T-cell (primary cell): Measurements from ENCODE around the gene FAM234A. TPM values are rescaled to one million over a fixed set of nuclear protein-coding genes. Genes with fewer than 3 reads are reported as not detected.

ENCODE experiments used
- ATAC-seq, 4 experiments: fragments of 200-7000 bp in 3 of 4; fragments of 150-1000 bp in 1 of 4; cut with Tn5 transposase; replicated peaks in 1 of 4; 1 replicate in 3 of 4; 2 replicates in 1 of 4; pipeline ENCODE4 v1.10.0; 2021; ENCODE audit warnings: moderate library complexity in 3 of 4, mild to moderate bottlenecking in 2 of 4, moderate number of reproducible peaks in 1 of 4
- CTCF ChIA-PET, 2 donors: fragments of 300-600 bp; sonication (Branson Sonifier 250); formaldehyde crosslinking; loops; one replicate each; lab custom pipeline; 2022; ENCODE audit warnings: antibody characterized with exemption in 2 of 2; lab: Charles Lee
- POLR2A ChIA-PET, 2 donors: fragments of 300-600 bp; sonication (Branson Sonifier 250); formaldehyde crosslinking; loops; one replicate each; lab custom pipeline; 2022; ENCODE audit warnings: antibody characterized with exemption in 2 of 2; lab: Charles Lee
- DNase-seq, 35 experiments: peaks; one replicate each; pipeline versions ENCODE4 v3.0.0 to v3.0.0-alpha.2; 2013 to 2023
- H3K27ac ChIP-seq: one replicate; pipeline ENCODE4 v1.5.1; 2013; ENCODE audit warnings: low read length
- H3K27me3 ChIP-seq, 2 experiments: replicated peaks in 1 of 2; 1 replicate in 1 of 2; 2 replicates in 1 of 2; pipeline versions ENCODE4 v1.6.1 to v1.7.0; 2013; ENCODE audit warnings: low read length in 1 of 2, mixed read lengths in 1 of 2; ENCODE audit not compliant: control insufficient read depth in 2 of 2, insufficient read depth in 2 of 2; ENCODE audit errors: extremely low read depth in 1 of 2
- H3K36me3 ChIP-seq, 2 donors: 1 replicate in 1 of 2; 2 replicates in 1 of 2; pipeline versions ENCODE4 v1.6.1 to v1.7.0; 2013; ENCODE audit warnings: low read length in 1 of 2; ENCODE audit not compliant: control insufficient read depth in 2 of 2, insufficient read depth in 1 of 2; ENCODE audit errors: extremely low read depth in 1 of 2
- H3K4me1 ChIP-seq, 2 experiments: 1 replicate in 1 of 2; 2 replicates in 1 of 2; pipeline versions ENCODE4 v1.6.1 to v1.7.0; 2013; ENCODE audit warnings: low read length in 2 of 2, mixed read lengths in 1 of 2; ENCODE audit not compliant: insufficient read depth in 2 of 2, control insufficient read depth in 1 of 2; ENCODE audit errors: extremely low read depth in 1 of 2
- H3K4me3 ChIP-seq, 2 donors: 1 replicate in 1 of 2; 2 replicates in 1 of 2; pipeline versions ENCODE4 v1.5.1 to v1.7.0; 2013; ENCODE audit warnings: mild to moderate bottlenecking in 2 of 2, low read length in 1 of 2, moderate library complexity in 1 of 2; ENCODE audit not compliant: control insufficient read depth in 1 of 2; ENCODE audit errors: extremely low read depth in 1 of 2
- H3K9me3 ChIP-seq: 2 replicates; pipeline ENCODE4 v1.7.0; 2013
- H3K27ac Mint-ChIP-seq, 2 donors: one replicate each; pipeline ENCODE4 v1.8.0; 2020 to 2021; ENCODE audit warnings: mild to moderate bottlenecking in 2 of 2, mixed read lengths in 2 of 2
- H3K27me3 Mint-ChIP-seq, 2 donors: one replicate each; pipeline ENCODE4 v1.8.0; 2021 to 2022; ENCODE audit warnings: mixed read lengths in 2 of 2
- H3K36me3 Mint-ChIP-seq: one replicate; pipeline ENCODE4 v1.8.0; 2021; ENCODE audit warnings: mixed read lengths
- H3K4me1 Mint-ChIP-seq, 3 donors: one replicate each; pipeline ENCODE4 v1.8.0; 2020 to 2022; ENCODE audit warnings: mixed read lengths in 3 of 3, mild to moderate bottlenecking in 1 of 3
- H3K4me3 Mint-ChIP-seq, 3 donors: one replicate each; pipeline ENCODE4 v1.8.0; 2020 to 2022; ENCODE audit warnings: mild to moderate bottlenecking in 3 of 3, mixed read lengths in 3 of 3, moderate library complexity in 3 of 3
- H3K9me3 Mint-ChIP-seq, 3 donors: one replicate each; pipeline ENCODE4 v1.8.0; 2020 to 2022; ENCODE audit warnings: mixed read lengths in 3 of 3
- WGBS: methylation state at CpG from one replicate; pipeline ENCODE4 v1.1.5; 2013; ENCODE audit warnings: missing lambda C conversion rate; ENCODE audit not compliant: insufficient coverage; 5-methylcytosine and 5-hydroxymethylcytosine counted together
- total RNA-seq, 35 experiments: library from RNA in 6 of 35; stranded (reverse) in 6 of 35; fragments of 120-200 nt in 1 of 35; gene quantifications; one replicate each; pipeline versions ENCODE4 v1.2.1 to v1.2.4 and lab custom pipeline; 2013 to 2026

The FAM234A gene
- total RNA-seq, 5 donors from 2014 or later (not counting 1 experiment from before 2014, with no cell fraction given), result 31.6 to 38.2 (median 36.1) TPM

- H3K27ac Mint-ChIP-seq, result no peak within 1 kb of the TSS
- H3K9me3 Mint-ChIP-seq, result no peaks in the 10 kb centered on the region
- peaks cover 16 to 23% of the 10 kb centered on the region in 2 donors for H3K27me3 Mint-ChIP-seq
- H3K27me3 ChIP-seq, result peaks cover 0 to 62% of the 10 kb centered on the region in 2 experiments
- peaks cover 8 to 16% (median 10%) of the 10 kb centered on the region in 3 donors for H3K4me1 Mint-ChIP-seq
- H3K4me3 Mint-ChIP-seq, result peak within 1 kb of the TSS in 2 of 3 donors; percentile 39 to 55
- POLR2A ChIA-PET, result no interaction called here
- ATAC-seq (peak in 2 of 4 experiments; percentile 27 to 33), DNase-seq (peak in 1 of 35 experiments; percentile 16)
- no peak within 1 kb of the TSS for H3K4me3 ChIP-seq
- no peaks in the 10 kb centered on the region for H3K36me3 Mint-ChIP-seq
- H3K4me1 ChIP-seq, result peaks cover 0 to 30% of the 10 kb centered on the region in 2 experiments
- no peak within 1 kb of the TSS for H3K27ac ChIP-seq
- no peaks in the 10 kb centered on the region for H3K36me3 ChIP-seq
- H3K9me3 ChIP-seq, result no peaks in the 10 kb centered on the region
- CTCF ChIA-PET, result no interaction called here
- WGBS, result under 1% methylated on average over 51 of the region's 54 CpGs
These were observed 45.9 kb downstream of the FAM234A start, which contains the start of gene ARHGDIG for GRCh38 chr16:280552-280951. Gene ARHGDIG (plus strand): TSS chr16:280591. CDS start chr16:280681, 90 bp downstream.

GRCh38 chr16:280991-281659 is 46.5 kb downstream of the FAM234A start:
- DNase-seq (no peak), ATAC-seq (no peak)
- peak overlapping the region in 2 of 3 donors; percentile 39 to 40 for H3K4me3 Mint-ChIP-seq
- H3K27ac Mint-ChIP-seq, result no peak overlapping the region
- no peaks in the 10 kb centered on the region for H3K9me3 Mint-ChIP-seq
- CTCF ChIA-PET, result no interaction called here
- no peak overlapping the region for H3K27ac ChIP-seq
- no peak overlapping the region for H3K4me3 ChIP-seq
- WGBS, result 54% methylated on average over 22 of the region's 27 CpGs
- no peaks in the 10 kb centered on the region for H3K36me3 ChIP-seq
- H3K4me1 Mint-ChIP-seq, result peaks cover 8 to 15% (median 9%) of the 10 kb centered on the region in 3 donors
- H3K9me3 ChIP-seq, result no peaks in the 10 kb centered on the region
- POLR2A ChIA-PET, result no interaction called here
- H3K27me3 ChIP-seq, result peaks cover 0 to 59% of the 10 kb centered on the region in 2 experiments
- H3K4me1 ChIP-seq, result peaks cover 0 to 28% of the 10 kb centered on the region in 2 experiments
- H3K36me3 Mint-ChIP-seq, result no peaks in the 10 kb centered on the region
- peaks cover 15 to 23% of the 10 kb centered on the region in 2 donors for H3K27me3 Mint-ChIP-seq

GRCh38 chr16:281660-282255 is 47.1 kb downstream of the FAM234A start:
- H3K4me3 ChIP-seq, result no peak overlapping the region
- H3K4me1 Mint-ChIP-seq, result peaks cover 7 to 12% (median 8%) of the 10 kb centered on the region in 3 donors
- no peaks in the 10 kb centered on the region for H3K9me3 ChIP-seq
- ATAC-seq (no peak), DNase-seq (no peak)
- H3K27ac ChIP-seq, result no peak overlapping the region
- 85% methylated on average over 22 of the region's 25 CpGs for WGBS
- H3K36me3 ChIP-seq, result peaks cover 1 to 2% of the 10 kb centered on the region in 2 donors
- H3K27me3 ChIP-seq, result peaks cover 0 to 53% of the 10 kb centered on the region in 2 experiments
- peaks cover 10 to 17% of the 10 kb centered on the region in 2 donors for H3K27me3 Mint-ChIP-seq
- H3K4me1 ChIP-seq, result peaks cover 0 to 28% of the 10 kb centered on the region in 2 experiments
- peaks cover 4% of the 10 kb centered on the region for H3K36me3 Mint-ChIP-seq
- ChIA-PET CTCF (no interaction called here), POLR2A (no interaction called here)
- H3K4me3 Mint-ChIP-seq, result peak overlapping the region in 1 of 3 donors; percentile 40
- H3K9me3 Mint-ChIP-seq, result no peaks in the 10 kb centered on the region
- no peak overlapping the region for H3K27ac Mint-ChIP-seq

GRCh38 chr16:282491-282890 is 47.9 kb downstream of the FAM234A start:
- Mint-ChIP-seq H3K27me3 (peaks cover 5 to 11% of the 10 kb centered on the region in 2 donors), H3K4me3 (no peak overlapping the region), H3K36me3 (peaks cover 9% of the 10 kb centered on the region), H3K9me3 (no peaks in the 10 kb centered on the region), H3K27ac (no peak overlapping the region), H3K4me1 (peaks cover 7 to 12% (median 8%) of the 10 kb centered on the region in 3 donors)
- no peak overlapping the region for H3K4me3 ChIP-seq
- H3K27ac ChIP-seq, result no peak overlapping the region
- H3K27me3 ChIP-seq, result peaks cover 0 to 46% of the 10 kb centered on the region in 2 experiments
- CTCF ChIA-PET, result no interaction called here
- DNase-seq (no peak), ATAC-seq (no peak)
- 89% methylated on average over 15 of the region's 22 CpGs for WGBS
- no peaks in the 10 kb centered on the region for H3K9me3 ChIP-seq
- POLR2A ChIA-PET, result no interaction called here
- H3K36me3 ChIP-seq, result peaks cover 4% of the 10 kb centered on the region in 2 donors
- H3K4me1 ChIP-seq, result peaks cover 0 to 28% of the 10 kb centered on the region in 2 experiments

GRCh38 chr16:283033-283805 is 48.6 kb downstream of the FAM234A start, which contains the start of gene PDIA2:
Gene PDIA2 (plus strand): TSS chr16:283164. CDS start chr16:283170, 6 bp downstream.
- Mint-ChIP-seq H3K27ac (no peak within 1 kb of the TSS), H3K4me3 (no peak within 1 kb of the TSS), H3K9me3 (no peaks in the 10 kb centered on the region), H3K4me1 (peaks cover 7 to 12% (median 8%) of the 10 kb centered on the region in 3 donors), H3K27me3 (peaks cover 5 to 11% of the 10 kb centered on the region in 2 donors), H3K36me3 (peaks cover 13% of the 10 kb centered on the region)
- H3K27me3 ChIP-seq, result peaks cover 0 to 45% of the 10 kb centered on the region in 2 experiments
- no peak within 1 kb of the TSS for H3K27ac ChIP-seq
- DNase-seq (no peak), ATAC-seq (no peak)
- CTCF ChIA-PET, result no interaction called here
- H3K4me3 ChIP-seq, result no peak within 1 kb of the TSS
- no peaks in the 10 kb centered on the region for H3K9me3 ChIP-seq
- peaks cover 0 to 28% of the 10 kb centered on the region in 2 experiments for H3K4me1 ChIP-seq
- WGBS, result 88% methylated on average over 17 of the region's 25 CpGs
- H3K36me3 ChIP-seq, result peaks cover 4 to 11% of the 10 kb centered on the region in 2 donors
- POLR2A ChIA-PET, result no interaction called here
